Stimulated activated naive B cell treated with anti-CD40 and anti-IgM and Interleukin-4, amounts not matched to agents 10 μg/mL and 1 μg/mL and 100 μg/mL, for 72 hours (primary cell): ENCODE measurements around the gene SCLY.

Experiments used
- ATAC-seq, 2 donors: fragments of 150-1000 bp; cut with Tn5 transposase; replicated peaks; 2 replicates each; pipeline ENCODE4 v1.10.0; 2021; ENCODE audit warnings: moderate library complexity in 1 of 2
- DNase-seq: peaks from one replicate; pipeline ENCODE4 v3.0.0; 2021
- H3K27ac Mint-ChIP-seq: one replicate; pipeline ENCODE4 v1.8.0; 2022; ENCODE audit warnings: mild to moderate bottlenecking, mixed read lengths
- H3K27me3 Mint-ChIP-seq, 2 donors: one replicate each; pipeline ENCODE4 v1.8.0; 2022; ENCODE audit warnings: mixed read lengths in 2 of 2
- H3K36me3 Mint-ChIP-seq, 2 donors: one replicate each; pipeline ENCODE4 v1.8.0; 2022; ENCODE audit warnings: mixed read lengths in 2 of 2, mild to moderate bottlenecking in 1 of 2
- H3K4me1 Mint-ChIP-seq, 2 donors: one replicate each; pipeline ENCODE4 v1.8.0; 2022; ENCODE audit warnings: mixed read lengths in 2 of 2, mild to moderate bottlenecking in 1 of 2
- H3K4me3 Mint-ChIP-seq, 2 donors: one replicate each; pipeline ENCODE4 v1.8.0; 2022; ENCODE audit warnings: mild to moderate bottlenecking in 2 of 2, mixed read lengths in 2 of 2, moderate library complexity in 1 of 2
- H3K9me3 Mint-ChIP-seq, 2 donors: one replicate each; pipeline ENCODE4 v1.8.0; 2022; ENCODE audit warnings: mixed read lengths in 2 of 2, mild to moderate bottlenecking in 1 of 2

SCLY gene

DNA sequence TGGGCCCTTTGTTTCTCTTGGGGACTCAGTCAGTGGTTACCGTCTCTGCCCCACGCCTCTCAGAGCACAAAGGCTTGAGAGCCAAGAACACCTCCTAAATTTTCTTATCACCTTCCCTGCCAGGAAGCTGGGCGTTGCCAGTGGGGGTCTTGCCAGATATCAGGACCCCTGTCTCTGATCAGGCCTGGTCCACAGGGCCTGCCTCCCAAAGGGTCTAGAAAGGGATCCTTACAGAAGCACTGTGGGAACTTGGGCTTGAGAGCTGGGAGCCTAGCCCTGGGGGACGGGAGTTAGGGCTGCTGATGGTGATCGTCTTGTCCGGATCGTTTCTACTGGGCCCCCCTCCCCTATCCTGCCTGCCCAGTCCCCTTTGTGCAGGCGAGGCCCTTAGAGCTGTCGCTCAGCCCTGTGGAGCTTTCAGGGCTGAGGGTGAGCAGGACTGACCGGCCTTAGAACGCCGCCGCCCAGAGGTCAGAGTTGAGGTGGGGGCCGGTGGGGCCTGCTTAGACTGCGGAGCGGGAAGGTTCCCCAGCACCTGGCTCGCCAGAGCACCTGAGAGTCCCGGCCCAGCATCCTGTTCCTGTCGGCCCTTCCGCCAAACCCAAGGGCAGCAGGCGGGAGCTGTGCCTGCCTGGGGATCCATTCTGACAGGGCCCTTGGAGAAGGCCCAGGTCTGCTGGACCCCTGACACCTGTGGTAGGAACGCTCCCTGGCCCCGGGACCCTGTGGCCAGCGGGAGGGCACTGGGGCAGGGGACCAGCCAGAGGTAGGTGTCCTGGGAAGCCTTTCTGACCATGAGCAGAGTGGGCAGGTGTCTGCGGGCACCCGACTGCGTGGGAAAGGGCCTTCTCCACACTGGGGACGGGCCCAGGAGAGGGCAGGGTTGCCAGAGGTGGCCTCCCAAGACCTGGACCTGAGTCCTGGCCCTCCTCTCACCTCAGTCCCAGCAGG is 40.3 kb downstream of the SCLY start:
- peaks cover 0 to 3% of the 10 kb centered on the region in 2 donors for H3K9me3 Mint-ChIP-seq
- H3K27ac Mint-ChIP-seq, result peak overlapping the region; percentile 80
- H3K27me3 Mint-ChIP-seq, result no peaks in the 10 kb centered on the region
- H3K4me3 Mint-ChIP-seq, result no peak overlapping the region
- peaks cover 19 to 35% of the 10 kb centered on the region in 2 donors for H3K36me3 Mint-ChIP-seq
- peaks cover 53 to 85% of the 10 kb centered on the region in 2 donors for H3K4me1 Mint-ChIP-seq
- DNase-seq (no peak), ATAC-seq (no peak)

DNA sequence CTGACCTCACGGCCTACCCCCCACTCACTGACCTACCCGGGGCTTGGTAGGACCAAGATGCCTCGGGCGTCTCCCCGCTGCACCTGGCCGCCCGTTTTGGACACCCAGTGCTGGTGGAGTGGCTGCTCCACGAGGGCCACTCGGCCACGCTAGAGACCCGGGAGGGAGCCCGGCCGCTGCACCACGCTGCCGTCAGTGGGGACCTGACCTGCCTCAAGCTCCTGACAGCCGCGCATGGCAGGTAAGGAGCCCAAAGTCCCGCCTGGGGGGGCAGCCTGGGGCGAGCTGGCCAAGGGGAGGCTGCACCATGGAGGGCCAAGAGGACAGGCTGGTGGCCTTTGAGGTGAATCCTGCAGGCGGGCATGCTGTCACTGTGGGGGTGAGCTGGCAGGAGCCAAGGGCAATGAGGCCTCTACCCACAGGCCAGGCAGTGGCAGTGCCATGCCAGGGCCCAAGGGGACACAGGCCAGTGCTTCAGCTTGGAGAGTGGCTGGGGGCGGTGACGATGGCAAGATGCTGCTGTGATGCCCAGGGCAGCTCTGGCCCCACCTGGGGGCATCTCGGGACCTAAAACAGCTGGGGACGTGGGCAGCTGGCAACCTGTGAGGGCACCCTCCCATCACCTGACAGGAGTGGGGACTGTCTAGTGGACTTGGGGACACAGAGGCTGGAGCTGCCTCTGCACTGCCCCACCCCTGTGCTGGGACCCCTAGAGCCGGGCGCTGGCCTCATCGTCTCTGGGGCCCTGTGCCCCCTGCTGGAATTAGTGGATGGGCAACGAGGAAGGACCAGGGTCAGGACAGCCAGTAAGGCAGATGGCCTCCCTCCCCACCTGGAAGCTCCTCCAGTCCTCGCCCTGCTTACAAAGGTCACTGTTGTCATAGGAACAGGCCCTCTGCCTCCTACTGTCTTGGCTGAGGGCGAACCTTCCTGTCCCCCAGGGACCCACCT is 41.4 kb downstream of the SCLY start:
- peak overlapping the region; percentile 73 for H3K27ac Mint-ChIP-seq
- peaks cover 0 to 3% of the 10 kb centered on the region in 2 donors for H3K9me3 Mint-ChIP-seq
- peaks cover 11 to 25% of the 10 kb centered on the region in 2 donors for H3K36me3 Mint-ChIP-seq
- no peaks in the 10 kb centered on the region for H3K27me3 Mint-ChIP-seq
- no peak for ATAC-seq
- peak overlapping the region in 1 of 2 donors; percentile 11 for H3K4me3 Mint-ChIP-seq
- DNase-seq, result peak; percentile 3
- peaks cover 56 to 94% of the 10 kb centered on the region in 2 donors for H3K4me1 Mint-ChIP-seq

DNA sequence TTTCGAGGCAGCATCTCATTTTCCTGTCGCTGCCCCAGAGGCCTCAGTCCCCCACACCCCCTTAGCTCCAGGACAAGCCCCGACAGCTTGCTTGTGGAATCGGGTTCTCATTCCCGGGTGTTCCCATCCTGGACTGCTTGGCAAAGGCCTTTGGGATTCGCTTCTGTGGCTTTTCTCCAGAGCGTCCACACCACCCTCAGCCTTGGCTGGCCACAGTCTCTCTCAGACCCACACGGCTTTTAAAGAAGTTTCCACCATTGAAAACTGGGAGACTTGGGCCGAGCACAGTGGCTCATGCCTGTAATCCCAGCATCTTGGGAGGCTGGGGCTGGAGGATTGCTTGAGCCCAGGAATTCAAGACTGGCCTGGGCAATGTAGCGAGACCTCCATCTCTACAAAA is 42.1 kb downstream of the SCLY start:
- peaks cover 56 to 94% of the 10 kb centered on the region in 2 donors for H3K4me1 Mint-ChIP-seq
- H3K36me3 Mint-ChIP-seq, result peaks cover 4 to 18% of the 10 kb centered on the region in 2 donors
- H3K9me3 Mint-ChIP-seq, result peaks cover 0 to under 1% of the 10 kb centered on the region in 2 donors
- no peak for ATAC-seq
- peak overlapping the region; percentile 73 for H3K27ac Mint-ChIP-seq
- no peak for DNase-seq
- peak overlapping the region; percentile 11 to 32 for H3K4me3 Mint-ChIP-seq
- no peaks in the 10 kb centered on the region for H3K27me3 Mint-ChIP-seq

DNA sequence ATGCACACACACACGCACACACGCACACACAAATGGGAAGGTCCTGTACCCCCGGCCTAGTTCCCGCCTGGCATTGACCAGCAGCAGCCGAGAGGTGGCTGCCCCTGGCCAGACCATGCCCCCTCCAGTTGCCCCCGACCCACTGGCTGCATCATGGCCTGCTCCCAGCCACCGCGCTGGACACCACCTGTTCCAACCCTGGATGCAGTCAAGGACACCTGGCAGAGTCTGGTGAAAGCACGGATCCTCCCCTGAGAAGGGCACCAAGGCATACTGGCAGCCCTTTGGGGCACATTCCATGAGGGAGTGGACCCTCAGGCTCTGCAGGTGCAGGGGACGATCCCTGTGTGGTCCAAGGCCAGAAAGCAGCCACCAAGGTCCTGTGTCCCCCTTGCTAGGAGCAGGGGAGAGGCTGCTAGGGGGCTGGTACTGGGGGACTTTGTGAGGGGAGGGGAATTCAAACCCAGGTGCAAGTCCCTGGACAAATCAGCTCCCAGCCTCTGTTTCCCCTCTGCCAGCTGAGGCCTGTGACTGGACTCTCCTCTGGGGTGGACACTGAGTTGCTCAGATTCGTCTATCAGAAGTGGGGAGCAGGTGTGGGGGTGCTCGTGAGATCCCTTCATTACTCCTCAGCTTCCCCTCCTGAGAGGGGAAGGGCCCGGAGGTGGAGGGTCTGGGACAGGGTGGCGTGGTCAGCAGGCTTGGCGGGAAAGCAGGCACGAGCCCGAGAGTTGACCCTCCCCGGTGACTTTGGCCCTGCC is 42.8 kb downstream of the SCLY start:
- no peaks in the 10 kb centered on the region for H3K9me3 Mint-ChIP-seq
- ATAC-seq, result no peak
- no peak overlapping the region for H3K27ac Mint-ChIP-seq
- H3K4me3 Mint-ChIP-seq, result no peak overlapping the region
- peaks cover 58 to 94% of the 10 kb centered on the region in 2 donors for H3K4me1 Mint-ChIP-seq
- DNase-seq, result no peak
- peaks cover 8 to 11% of the 10 kb centered on the region in 2 donors for H3K36me3 Mint-ChIP-seq
- no peaks in the 10 kb centered on the region for H3K27me3 Mint-ChIP-seq

DNA sequence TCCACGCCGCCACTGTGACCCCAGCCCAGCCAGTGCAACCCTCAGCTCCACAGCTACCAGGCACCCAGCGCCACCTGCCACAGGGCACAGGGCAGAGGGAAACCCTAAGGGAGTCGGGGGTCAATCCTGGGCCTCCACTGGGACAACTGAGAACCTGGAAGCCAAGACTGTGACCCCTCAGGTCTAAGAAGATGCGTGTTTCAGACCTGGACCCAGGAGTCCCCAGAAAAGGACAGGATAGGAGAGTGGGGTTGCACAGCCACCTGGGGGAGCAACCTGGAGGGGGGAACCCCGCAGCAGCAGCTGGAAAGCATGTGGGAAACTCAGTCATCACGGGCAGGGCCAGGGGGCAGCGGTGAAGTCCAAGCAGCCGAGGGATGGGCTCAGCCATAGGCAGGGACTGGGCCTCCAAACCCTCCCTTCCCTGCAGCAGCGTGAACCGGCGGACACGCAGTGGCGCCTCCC is 43.5 kb downstream of the SCLY start:
- no peak for ATAC-seq
- Mint-ChIP-seq H3K36me3 (peaks cover 4 to 5% of the 10 kb centered on the region in 2 donors), H3K9me3 (no peaks in the 10 kb centered on the region), H3K4me3 (no peak overlapping the region), H3K27ac (no peak overlapping the region), H3K27me3 (no peaks in the 10 kb centered on the region), H3K4me1 (peaks cover 57 to 94% of the 10 kb centered on the region in 2 donors)
- no peak for DNase-seq

DNA sequence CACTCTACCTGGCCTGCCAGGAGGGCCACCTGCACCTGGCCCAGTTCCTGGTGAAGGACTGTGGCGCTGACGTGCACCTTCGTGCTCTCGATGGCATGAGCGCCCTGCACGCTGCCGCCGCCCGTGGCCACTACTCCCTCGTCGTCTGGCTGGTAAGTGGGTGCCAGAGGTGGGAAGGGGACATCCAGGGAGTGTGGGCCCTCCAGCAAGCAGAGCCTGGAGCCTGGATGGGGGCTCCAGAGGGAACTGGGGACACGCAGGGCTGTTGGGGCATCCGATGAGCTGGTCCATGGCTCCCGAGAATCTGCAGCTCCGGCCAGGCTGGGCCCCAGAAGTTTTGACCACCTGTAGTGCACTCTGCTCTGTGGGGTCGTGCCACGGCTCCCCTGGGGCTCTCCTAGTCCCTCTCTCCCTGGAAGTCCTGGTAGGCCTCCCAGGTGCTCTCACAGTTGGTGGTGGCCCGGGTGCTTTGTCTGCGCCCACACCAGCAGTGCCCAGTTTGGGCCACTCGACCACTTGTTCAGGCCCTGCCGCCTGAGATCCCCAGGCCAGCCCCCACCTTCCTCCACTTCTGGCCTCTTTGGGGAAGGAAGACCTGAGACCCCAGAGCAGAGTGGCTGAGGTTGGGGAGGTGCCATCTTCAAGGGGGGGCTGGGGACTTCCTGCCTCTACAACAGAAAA is 44.0 kb downstream of the SCLY start:
- Mint-ChIP-seq H3K4me3 (peak overlapping the region in 1 of 2 donors; percentile 61), H3K4me1 (peaks cover 53 to 93% of the 10 kb centered on the region in 2 donors), H3K9me3 (no peaks in the 10 kb centered on the region), H3K36me3 (peaks cover 0 to 4% of the 10 kb centered on the region in 2 donors), H3K27ac (peak overlapping the region; percentile 67), H3K27me3 (no peaks in the 10 kb centered on the region)
- ATAC-seq (no peak), DNase-seq (no peak)

DNA sequence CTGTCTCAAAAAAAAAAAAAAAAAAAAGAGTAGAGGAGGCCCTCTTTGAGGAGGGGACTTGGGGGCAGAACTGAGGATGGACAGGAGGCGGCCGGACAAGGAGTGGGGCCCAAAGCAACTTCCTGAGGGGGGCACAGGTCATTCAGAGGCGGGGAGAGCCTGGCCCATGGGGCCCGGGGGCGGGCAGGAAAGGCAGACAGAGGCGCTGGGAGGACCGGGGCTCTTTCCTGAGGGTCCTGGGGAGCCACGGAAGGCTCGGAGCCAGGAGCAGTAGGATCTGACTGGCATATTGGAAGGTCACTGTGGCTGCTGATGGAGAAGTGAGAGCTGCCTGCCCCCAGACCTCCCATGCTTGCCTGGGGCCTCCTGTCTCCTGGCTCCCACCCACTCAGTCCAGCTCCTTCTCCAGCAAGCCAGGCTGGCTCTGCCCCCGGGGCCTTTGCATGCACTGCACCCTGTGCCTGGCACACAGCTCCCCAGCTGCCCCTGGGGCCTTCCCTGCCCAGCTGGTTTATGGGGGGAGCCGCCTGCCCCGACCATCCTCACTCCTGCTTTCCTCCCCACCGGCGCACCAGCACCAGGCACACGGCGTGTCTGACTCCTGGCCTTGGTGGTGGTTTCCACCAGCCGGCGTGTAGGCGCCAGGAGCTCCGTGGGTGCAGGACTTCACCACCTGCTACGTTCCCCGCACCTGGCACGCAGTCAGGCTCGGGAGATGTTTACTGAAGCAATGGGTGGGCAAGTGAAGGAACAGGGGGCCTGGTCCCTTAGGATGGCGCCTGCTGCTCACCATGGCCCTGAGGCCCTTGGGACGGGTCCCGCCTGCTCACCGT is 44.9 kb downstream of the SCLY start:
- Mint-ChIP-seq H3K27ac (peak overlapping the region; percentile 67), H3K36me3 (peaks cover 0 to 4% of the 10 kb centered on the region in 2 donors), H3K4me1 (peaks cover 52 to 87% of the 10 kb centered on the region in 2 donors), H3K9me3 (no peaks in the 10 kb centered on the region), H3K4me3 (peak overlapping the region in 1 of 2 donors; percentile 61), H3K27me3 (no peaks in the 10 kb centered on the region)
- ATAC-seq (no peak), DNase-seq (no peak)

DNA sequence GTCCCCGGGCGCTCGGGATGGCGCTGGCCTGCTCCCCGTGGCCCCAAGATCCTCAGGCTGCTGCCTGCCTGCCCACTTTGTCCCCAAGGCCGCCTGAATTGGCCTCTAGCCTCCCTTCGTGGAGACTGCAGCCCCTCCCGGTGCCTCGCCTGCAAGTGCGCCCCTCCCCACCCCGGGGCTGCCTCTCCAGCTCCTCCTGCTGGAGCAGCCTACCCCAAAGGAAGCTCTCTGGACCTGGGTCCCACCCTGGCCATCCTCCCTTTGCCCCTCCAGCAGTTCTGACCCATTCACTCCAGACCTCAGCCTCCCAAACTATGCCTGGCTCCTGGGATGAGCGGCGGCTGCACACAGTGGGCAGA is 45.5 kb downstream of the SCLY start:
- Mint-ChIP-seq H3K4me1 (peaks cover 52 to 81% of the 10 kb centered on the region in 2 donors), H3K27me3 (no peaks in the 10 kb centered on the region), H3K9me3 (peaks cover 1 to 2% of the 10 kb centered on the region in 2 donors), H3K4me3 (no peak overlapping the region), H3K27ac (peak overlapping the region; percentile 99), H3K36me3 (peaks cover 2 to 6% of the 10 kb centered on the region in 2 donors)
- DNase-seq (no peak), ATAC-seq (no peak)

DNA sequence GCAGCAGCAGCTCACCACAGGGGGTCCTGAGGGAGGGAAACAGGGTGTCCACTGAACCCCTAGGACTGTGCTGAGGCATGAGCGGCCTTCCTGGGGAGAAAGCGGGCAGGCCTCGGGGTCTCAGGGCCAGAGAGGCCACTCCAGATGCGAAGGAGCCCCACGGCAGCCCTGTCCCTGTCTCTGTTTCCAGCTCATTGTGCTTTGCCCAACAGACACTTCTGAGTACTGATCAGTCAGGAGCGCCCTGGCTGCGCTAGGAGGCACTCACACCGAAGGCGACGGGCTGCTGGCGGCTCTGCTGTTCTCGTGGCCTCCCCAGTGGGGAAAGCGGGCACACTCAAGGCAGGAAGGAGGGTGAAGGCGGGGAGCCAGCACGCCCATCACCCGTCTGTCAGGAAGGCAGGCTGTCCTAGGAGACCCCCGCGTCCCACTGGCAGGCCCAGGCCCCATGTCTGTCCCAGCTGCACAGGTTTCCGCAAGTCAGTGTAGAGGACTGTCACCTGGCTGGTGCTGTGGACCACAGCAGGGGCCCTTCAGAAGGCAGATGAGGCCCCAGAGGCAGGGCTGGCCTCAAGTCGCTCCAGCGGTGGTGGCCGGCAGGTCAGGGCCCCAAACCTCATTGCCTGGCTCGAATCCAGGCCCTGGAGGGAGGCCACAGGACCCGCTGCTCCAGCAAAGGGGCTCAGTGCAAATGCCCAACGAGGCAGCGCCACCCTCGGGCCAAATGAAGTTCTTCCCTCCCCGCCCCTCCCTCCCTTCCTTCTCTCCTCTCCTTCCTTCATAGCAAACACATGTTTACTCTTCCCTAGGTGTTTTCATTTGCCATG is 46.1 kb downstream of the SCLY start:
- peaks cover 52 to 78% of the 10 kb centered on the region in 2 donors for H3K4me1 Mint-ChIP-seq
- peak overlapping the region; percentile 85 to 87 for H3K4me3 Mint-ChIP-seq
- peaks cover 4 to 7% of the 10 kb centered on the region in 2 donors for H3K36me3 Mint-ChIP-seq
- peak overlapping the region; percentile 99 for H3K27ac Mint-ChIP-seq
- ATAC-seq, result peak; percentile 6 to 18
- peak; percentile 18 for DNase-seq
- no peaks in the 10 kb centered on the region for H3K27me3 Mint-ChIP-seq
- peaks cover 2 to 3% of the 10 kb centered on the region in 2 donors for H3K9me3 Mint-ChIP-seq

DNA sequence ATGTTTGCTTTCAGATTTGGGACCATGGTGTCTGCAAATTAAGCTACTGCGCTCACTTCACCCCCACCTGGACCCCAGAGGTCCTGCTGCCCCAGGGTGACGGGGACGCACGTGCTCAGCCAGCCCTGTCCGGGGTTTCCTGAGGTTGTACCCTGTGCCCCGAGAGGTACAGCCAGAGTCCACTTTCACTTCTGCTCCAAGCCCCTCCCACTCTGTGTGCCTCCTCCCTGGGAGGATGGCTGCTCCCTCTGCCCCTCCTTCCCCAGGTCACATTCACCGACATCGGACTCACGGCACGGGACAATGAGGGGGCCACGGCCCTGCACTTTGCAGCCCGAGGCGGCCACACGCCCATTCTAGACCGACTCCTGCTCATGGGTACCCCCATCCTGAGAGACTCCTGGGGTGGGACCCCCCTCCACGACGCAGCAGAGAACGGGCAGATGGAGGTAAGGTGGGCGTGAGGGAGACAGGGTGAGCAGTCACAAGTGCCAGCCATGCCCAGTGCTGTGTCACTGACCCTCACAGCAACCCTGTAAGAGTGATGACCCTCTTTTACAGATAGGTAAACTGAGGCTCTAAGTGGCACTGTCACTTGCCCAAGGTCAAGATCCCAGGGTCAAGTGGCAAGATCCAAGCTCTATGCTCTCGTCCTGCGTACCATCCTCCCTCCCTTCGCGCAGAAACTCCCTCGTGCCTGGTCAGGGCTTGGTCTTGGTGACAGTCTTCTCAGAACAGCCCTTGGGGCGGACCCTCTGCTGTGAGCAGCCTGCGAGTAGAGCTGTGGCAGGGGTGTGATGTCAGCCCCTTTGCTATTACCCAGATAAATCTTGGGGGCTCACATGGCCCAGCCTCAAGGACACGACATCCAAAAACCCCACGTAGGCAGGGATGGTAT is 47.0 kb downstream of the SCLY start:
- Mint-ChIP-seq H3K4me3 (peak overlapping the region; percentile 85 to 87), H3K27ac (peak overlapping the region; percentile 99), H3K36me3 (peaks cover 7 to 9% of the 10 kb centered on the region in 2 donors), H3K27me3 (no peaks in the 10 kb centered on the region), H3K4me1 (peaks cover 43 to 69% of the 10 kb centered on the region in 2 donors), H3K9me3 (peaks cover 3 to 6% of the 10 kb centered on the region in 2 donors)
- ATAC-seq, result peak; percentile 92
- peak; percentile 81 for DNase-seq
